Measurements from ENCODE around the gene NHLRC1. TPM values are rescaled to one million over a fixed set of nuclear protein-coding genes. Genes with fewer than 3 reads are reported as not detected.

The NHLRC1 gene
- total and polyA plus RNA-seq, 9 of the 15 experiments (the other 6 are each of a cell fraction or from before 2014, with no cell fraction given), result not detected

- peaks cover 79% of the 10 kb centered on the region for H3K36me3 ChIP-seq (ENCODE audit: control insufficient read depth, insufficient read depth, low read length)
- ChIA-PET POLR2A (interaction anchor here (0.8 kb wide), 1 partner anchor 11 kb away, joined by 3 read pairs; no protein-coding TSS in a partner anchor), CTCF (ENCODE audit: low intra/inter-chr PET ratio) (interaction anchor here (0.6 to 0.7 kb wide), 2 partner anchors 169 to 225 kb away, joined by 3 read pairs; no protein-coding TSS in a partner anchor)
- peak; percentile 11 for FAIRE-seq
- 87% methylated on average over 5 of the region's 5 CpGs for WGBS (ENCODE audit: insufficient coverage, low coverage, missing lambda C conversion rate)
- TF ChIP-seq, protein P1, sequence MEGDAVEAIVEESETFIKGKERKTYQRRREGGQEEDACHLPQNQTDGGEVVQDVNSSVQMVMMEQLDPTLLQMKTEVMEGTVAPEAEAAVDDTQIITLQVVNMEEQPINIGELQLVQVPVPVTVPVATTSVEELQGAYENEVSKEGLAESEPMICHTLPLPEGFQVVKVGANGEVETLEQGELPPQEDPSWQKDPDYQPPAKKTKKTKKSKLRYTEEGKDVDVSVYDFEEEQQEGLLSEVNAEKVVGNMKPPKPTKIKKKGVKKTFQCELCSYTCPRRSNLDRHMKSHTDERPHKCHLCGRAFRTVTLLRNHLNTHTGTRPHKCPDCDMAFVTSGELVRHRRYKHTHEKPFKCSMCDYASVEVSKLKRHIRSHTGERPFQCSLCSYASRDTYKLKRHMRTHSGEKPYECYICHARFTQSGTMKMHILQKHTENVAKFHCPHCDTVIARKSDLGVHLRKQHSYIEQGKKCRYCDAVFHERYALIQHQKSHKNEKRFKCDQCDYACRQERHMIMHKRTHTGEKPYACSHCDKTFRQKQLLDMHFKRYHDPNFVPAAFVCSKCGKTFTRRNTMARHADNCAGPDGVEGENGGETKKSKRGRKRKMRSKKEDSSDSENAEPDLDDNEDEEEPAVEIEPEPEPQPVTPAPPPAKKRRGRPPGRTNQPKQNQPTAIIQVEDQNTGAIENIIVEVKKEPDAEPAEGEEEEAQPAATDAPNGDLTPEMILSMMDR (IDR thresholded peaks at IDR 0.05 in 2 of 3, conservative IDR thresholded peaks at IDR 0.05 in 1 of 3; ENCODE audit: insufficient read depth in 2 of 3, low read depth in 1 of 3, low read length in 3 of 3), result 0 out of 6 replicates have a peak, but pooled peaks of 1 of the 3 experiments have one; percentile 36
- TF ChIP-seq ZHX1 (conservative IDR thresholded peaks at IDR 0.05; ENCODE audit: low read length) (no peak), SMARCE1 (IDR thresholded peaks at IDR 0.05) (no peak), RAD21 (CRISPR knock-in tag; conservative IDR thresholded peaks at IDR 0.05 in 1 of 2, IDR thresholded peaks at IDR 0.05 in 1 of 2) (0 out of 4 replicates have a peak, but pooled peaks of 1 of the 2 experiments have one; percentile 6), ZNF354B (CRISPR knock-in tag; IDR thresholded peaks at IDR 0.05) (no peak), TAL1 (IDR thresholded peaks at IDR 0.05) (no peak)
- TF ChIP-seq, protein P2, sequence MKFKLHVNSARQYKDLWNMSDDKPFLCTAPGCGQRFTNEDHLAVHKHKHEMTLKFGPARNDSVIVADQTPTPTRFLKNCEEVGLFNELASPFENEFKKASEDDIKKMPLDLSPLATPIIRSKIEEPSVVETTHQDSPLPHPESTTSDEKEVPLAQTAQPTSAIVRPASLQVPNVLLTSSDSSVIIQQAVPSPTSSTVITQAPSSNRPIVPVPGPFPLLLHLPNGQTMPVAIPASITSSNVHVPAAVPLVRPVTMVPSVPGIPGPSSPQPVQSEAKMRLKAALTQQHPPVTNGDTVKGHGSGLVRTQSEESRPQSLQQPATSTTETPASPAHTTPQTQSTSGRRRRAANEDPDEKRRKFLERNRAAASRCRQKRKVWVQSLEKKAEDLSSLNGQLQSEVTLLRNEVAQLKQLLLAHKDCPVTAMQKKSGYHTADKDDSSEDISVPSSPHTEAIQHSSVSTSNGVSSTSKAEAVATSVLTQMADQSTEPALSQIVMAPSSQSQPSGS (CRISPR knock-in tag; IDR thresholded peaks at IDR 0.05), result no peak
- no peaks in the 10 kb centered on the region for H3K4me1 ChIP-seq (replicated peaks in 1 of 2; ENCODE audit: control insufficient read depth in 2 of 2, insufficient read depth in 2 of 2, low read length in 2 of 2)
- no peak for ATAC-seq
- no peak overlapping the region for H3K27ac ChIP-seq (ENCODE audit: extremely low read depth, low read depth, low read length)
- DNase-seq (ENCODE audit: extremely low read depth in 1 of 4, low spot score in 3 of 4), result no peak
- no peaks in the 10 kb centered on the region for H3K9me3 ChIP-seq (replicated peaks; ENCODE audit: control insufficient read depth, insufficient read depth, low read depth, low read length)
- H4K20me1 ChIP-seq (replicated peaks; ENCODE audit: control insufficient read depth, insufficient read depth, low read length), result no peaks in the 10 kb centered on the region
- no peaks in the 10 kb centered on the region for H3K9me1 ChIP-seq (ENCODE audit: control insufficient read depth, insufficient read depth, low read length)
- intact Hi-C loops (cut with micrococcal nuclease) (no loop called here), in situ Hi-C loops (cut with MboI) (no loop called here)
- no peak overlapping the region for H3K9ac ChIP-seq (ENCODE audit: insufficient read depth in 1 of 2, low read depth in 2 of 2, low read length in 2 of 2)
- no peak overlapping the region for H3K4me2 ChIP-seq (ENCODE audit: insufficient read depth, low read length)
- no peaks in the 10 kb centered on the region for H3K27me3 ChIP-seq (ENCODE audit: control insufficient read depth in 2 of 2, insufficient read depth in 2 of 2, low read length in 2 of 2)
- BruUV-seq (replicated peaks), result no TSS peak
- H2AFZ ChIP-seq (ENCODE audit: low read depth, low read length), result no peak overlapping the region
- H3K4me3 ChIP-seq, result no peak overlapping the region
- no peaks in the 10 kb centered on the region for H3K79me2 ChIP-seq (ENCODE audit: control insufficient read depth, insufficient read depth, low read length)
Observed at GRCh38 chr6:18138906-18139305, 16.4 kb upstream of the NHLRC1 start.

Measured in K562 (cell line).